Measurements from ENCODE around the gene RERE. TPM values are rescaled to one million over a fixed set of nuclear protein-coding genes. Genes with fewer than 3 reads are reported as not detected.

Gene RERE
- total and polyA plus RNA-seq, 2 donors (not counting 3 experiments of a cell fraction or from before 2014, with no cell fraction given), result 14.1 to 113 TPM

DNA sequence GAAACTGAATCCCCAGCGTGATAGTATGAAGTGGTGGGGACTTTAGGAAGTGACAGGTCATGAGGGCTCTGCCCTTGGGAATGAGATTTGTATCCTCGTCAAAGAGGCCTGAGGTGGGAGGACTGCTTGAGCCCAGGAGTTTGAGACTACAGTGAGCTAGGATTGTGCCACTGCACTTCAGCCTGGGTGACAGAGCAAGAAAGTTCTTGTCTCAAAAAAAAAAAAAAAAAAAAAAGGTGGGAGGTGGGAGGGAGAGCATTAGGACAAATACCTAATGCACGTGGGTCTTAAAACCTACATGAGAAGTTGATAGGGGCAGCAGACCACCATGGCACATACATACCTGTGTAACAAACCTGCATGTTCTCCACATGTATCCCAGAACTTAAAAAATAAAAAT is 24.0 kb upstream of the RERE start:
- dilution Hi-C loops (cut with MboI; ENCODE audit: extremely low pct_ligation_motif_present, low sequenced_read_pairs) (no loop called here), intact Hi-C loops (cut with micrococcal nuclease) (no loop called here)
- DNase-seq (ENCODE audit: low read depth, low spot score) (no peak), FAIRE-seq (no peak)
- Histone ChIP-seq H3K36me3 (ENCODE audit: control insufficient read depth in 2 of 2, extremely low read depth in 1 of 2, insufficient read depth in 2 of 2, low read length in 2 of 2) (no peaks in the 10 kb centered on the region), H3K9me1 (replicated peaks; ENCODE audit: control insufficient read depth, extremely low read depth, insufficient read depth, low read length) (no peaks in the 10 kb centered on the region), H3K4me1 (ENCODE audit: control insufficient read depth, extremely low read depth, insufficient read depth, low read length) (no peaks in the 10 kb centered on the region), H3K9me3 (replicated peaks; ENCODE audit: control insufficient read depth, insufficient read depth, low read length) (no peaks in the 10 kb centered on the region), H3K9ac (replicated peaks; ENCODE audit: extremely low read depth, insufficient read depth, low read length) (no peak overlapping the region), H3K4me2 (ENCODE audit: insufficient read depth, low read length) (no peak overlapping the region), H3K27me3 (ENCODE audit: control insufficient read depth in 2 of 2, insufficient read depth in 2 of 2, low read length in 2 of 2) (no peaks in the 10 kb centered on the region), H3K4me3 (replicated peaks in 1 of 3; ENCODE audit: insufficient read depth in 1 of 3, low read depth in 1 of 3, low read length in 3 of 3) (no peak overlapping the region), H3K27ac (ENCODE audit: insufficient read depth, low read depth, low read length) (no peak overlapping the region), H4K20me1 (replicated peaks; ENCODE audit: control insufficient read depth, extremely low read depth, insufficient read depth, low read length) (no peaks in the 10 kb centered on the region), H3K79me2 (ENCODE audit: control insufficient read depth, insufficient read depth, low read length) (no peaks in the 10 kb centered on the region), H2AFZ (ENCODE audit: low read depth, low read length) (no peak overlapping the region)
- ChIA-PET CTCF (no interaction called here), POLR2A (no interaction called here)
- BruUV-seq (replicated peaks), result no TSS peak
- TF ChIP-seq FOS (IDR thresholded peaks at IDR 0.05; ENCODE audit: borderline replicate concordance, insufficient read depth, low read length) (no peak), JUN (IDR thresholded peaks at IDR 0.05; ENCODE audit: borderline replicate concordance, insufficient read depth, insufficient read length, low read depth) (no peak), MYC (IDR thresholded peaks at IDR 0.05; ENCODE audit: low read depth, low read length) (no peak), EZH2 (IDR thresholded peaks at IDR 0.05; ENCODE audit: borderline replicate concordance, low read depth, low read length, severe bottlenecking) (no peak), GATA2 (IDR thresholded peaks at IDR 0.05; ENCODE audit: insufficient read depth, insufficient read length, low read depth, low read length) (no peak), POLR2A (IDR thresholded peaks at IDR 0.05; ENCODE audit: low read depth, low read length) (no peak), POLR2AphosphoS5 (IDR thresholded peaks at IDR 0.05; ENCODE audit: insufficient read depth, low read depth, low read length) (no peak)
- TF ChIP-seq, protein P1, sequence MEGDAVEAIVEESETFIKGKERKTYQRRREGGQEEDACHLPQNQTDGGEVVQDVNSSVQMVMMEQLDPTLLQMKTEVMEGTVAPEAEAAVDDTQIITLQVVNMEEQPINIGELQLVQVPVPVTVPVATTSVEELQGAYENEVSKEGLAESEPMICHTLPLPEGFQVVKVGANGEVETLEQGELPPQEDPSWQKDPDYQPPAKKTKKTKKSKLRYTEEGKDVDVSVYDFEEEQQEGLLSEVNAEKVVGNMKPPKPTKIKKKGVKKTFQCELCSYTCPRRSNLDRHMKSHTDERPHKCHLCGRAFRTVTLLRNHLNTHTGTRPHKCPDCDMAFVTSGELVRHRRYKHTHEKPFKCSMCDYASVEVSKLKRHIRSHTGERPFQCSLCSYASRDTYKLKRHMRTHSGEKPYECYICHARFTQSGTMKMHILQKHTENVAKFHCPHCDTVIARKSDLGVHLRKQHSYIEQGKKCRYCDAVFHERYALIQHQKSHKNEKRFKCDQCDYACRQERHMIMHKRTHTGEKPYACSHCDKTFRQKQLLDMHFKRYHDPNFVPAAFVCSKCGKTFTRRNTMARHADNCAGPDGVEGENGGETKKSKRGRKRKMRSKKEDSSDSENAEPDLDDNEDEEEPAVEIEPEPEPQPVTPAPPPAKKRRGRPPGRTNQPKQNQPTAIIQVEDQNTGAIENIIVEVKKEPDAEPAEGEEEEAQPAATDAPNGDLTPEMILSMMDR (IDR thresholded peaks at IDR 0.05; ENCODE audit: extremely low read depth in 1 of 2, insufficient read depth in 1 of 2, low read depth in 1 of 2, low read length in 2 of 2), result no peak
- TF ChIP-seq, protein P2, sequence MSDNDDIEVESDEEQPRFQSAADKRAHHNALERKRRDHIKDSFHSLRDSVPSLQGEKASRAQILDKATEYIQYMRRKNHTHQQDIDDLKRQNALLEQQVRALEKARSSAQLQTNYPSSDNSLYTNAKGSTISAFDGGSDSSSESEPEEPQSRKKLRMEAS (IDR thresholded peaks at IDR 0.05; ENCODE audit: insufficient read depth, insufficient read length), result no peak
